GM13977 (cell line): Measurements from ENCODE around the gene CARD9.

ENCODE experiments used
- DNase-seq: peaks from one replicate; pipeline ENCODE4 v3.0.0; 2012; ENCODE audit warnings: low spot score
- CTCF ChIP-seq: IDR thresholded peaks from 2 replicates; pipeline ENCODE4 v1.5.1; 2012; ENCODE audit warnings: mild to moderate bottlenecking, control low read depth; ENCODE audit not compliant: insufficient read depth; ENCODE audit errors: extremely low read depth, missing control alignments
- in situ Hi-C: fragments of 300-500 bp; cut with MboI; formaldehyde crosslinking; loops from one replicate; pipeline ENCODE4 v1.12.0; 2022; ENCODE audit warnings: low sequenced_read_pairs, low pct_unique_long_range_greater_than_20kb, mixed read lengths, inconsistent platforms; ENCODE audit not compliant: unreplicated experiment

The CARD9 gene

GRCh38 chr9:136335296-136336155, 37.9 kb downstream of the CARD9 start:
- no peak for DNase-seq
- in situ Hi-C loops: no loop called here
- no peak for TF ChIP-seq CTCF

- in situ Hi-C loops: no loop called here
- DNase-seq: no peak
- no peak for TF ChIP-seq CTCF
Observed at GRCh38 chr9:136334541-136334940, 38.9 kb downstream of the CARD9 start.

GRCh38 chr9:136333486-136333885, 40.0 kb downstream of the CARD9 start:
- TF ChIP-seq CTCF: no peak
- in situ Hi-C loops: no loop called here
- no peak for DNase-seq

GRCh38 chr9:136333045-136333444, 40.4 kb downstream of the CARD9 start:
- TF ChIP-seq CTCF: no peak
- in situ Hi-C loops: no loop called here
- DNase-seq: no peak

- in situ Hi-C loops: no loop called here
- no peak for TF ChIP-seq CTCF
- DNase-seq: no peak
Observed at GRCh38 chr9:136332482-136332983, 40.9 kb downstream of the CARD9 start.

- TF ChIP-seq CTCF: no peak
- in situ Hi-C loops: no loop called here
- no peak for DNase-seq
Observed at GRCh38 chr9:136331556-136332481, 41.6 kb downstream of the CARD9 start.
